Right renal pelvis (tissue), 4 donors: ENCODE measurements around the gene TRAFD1. TPM values are rescaled to one million over a fixed set of nuclear protein-coding genes. Genes with fewer than 3 reads are reported as not detected.
A peak's percentile ranks its signal among the peaks of the same experiment; 100 is the strongest.

Experiments used
- DNase-seq, 4 donors: peaks; one replicate each; pipeline ENCODE4 v3.0.0-alpha.2; 2013; ENCODE audit warnings: low read depth in 4 of 4, low spot score in 3 of 4, missing footprints in 1 of 4
- polyA plus RNA-seq, 4 donors: library from polyadenylated mRNA; unstranded; fragments of 120-200 nt; gene quantifications; one replicate each; pipeline ENCODE4 v1.2.1, GENCODE V29; 2013; ENCODE audit not compliant: insufficient read length in 4 of 4

The TRAFD1 gene
- polyA plus RNA-seq, 4 donors, result 38.2 to 46.7 (median 41.2) TPM

DNA sequence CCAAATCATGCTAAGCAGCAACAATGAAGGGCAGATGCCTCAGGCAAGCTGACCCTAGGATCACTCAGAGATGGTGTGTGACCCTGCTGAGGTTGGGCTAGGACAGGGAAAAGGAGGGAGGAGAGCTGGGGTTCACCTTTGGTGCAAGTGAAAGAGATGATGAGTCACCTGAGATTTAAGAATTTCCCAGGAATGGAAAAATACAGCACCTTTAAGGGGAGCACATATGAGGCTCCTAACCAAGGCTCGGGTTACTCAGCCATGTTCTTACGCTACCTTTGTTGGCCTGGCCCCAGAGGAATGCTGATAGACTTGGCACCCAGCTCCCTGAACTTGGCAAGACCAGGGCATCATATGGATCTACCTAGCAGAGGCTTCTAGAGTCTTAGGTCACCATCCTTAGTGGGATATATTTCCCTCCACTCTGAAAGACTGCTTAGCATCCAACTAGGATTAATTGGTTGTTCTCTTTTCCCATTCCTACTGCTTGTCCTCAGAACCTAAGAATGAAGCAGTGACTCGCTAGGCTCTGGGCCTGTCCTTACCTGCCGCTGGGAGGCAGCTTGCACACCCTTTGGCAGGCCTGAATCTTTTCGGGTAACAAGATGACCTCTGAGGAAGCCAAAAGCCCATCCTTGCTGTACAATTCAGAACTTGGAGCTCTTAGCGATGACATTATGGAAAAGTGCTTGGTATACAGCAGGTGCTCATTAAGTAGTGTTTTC lies 12.8 kb upstream of the TRAFD1 start:
- DNase-seq, result no peak

DNA sequence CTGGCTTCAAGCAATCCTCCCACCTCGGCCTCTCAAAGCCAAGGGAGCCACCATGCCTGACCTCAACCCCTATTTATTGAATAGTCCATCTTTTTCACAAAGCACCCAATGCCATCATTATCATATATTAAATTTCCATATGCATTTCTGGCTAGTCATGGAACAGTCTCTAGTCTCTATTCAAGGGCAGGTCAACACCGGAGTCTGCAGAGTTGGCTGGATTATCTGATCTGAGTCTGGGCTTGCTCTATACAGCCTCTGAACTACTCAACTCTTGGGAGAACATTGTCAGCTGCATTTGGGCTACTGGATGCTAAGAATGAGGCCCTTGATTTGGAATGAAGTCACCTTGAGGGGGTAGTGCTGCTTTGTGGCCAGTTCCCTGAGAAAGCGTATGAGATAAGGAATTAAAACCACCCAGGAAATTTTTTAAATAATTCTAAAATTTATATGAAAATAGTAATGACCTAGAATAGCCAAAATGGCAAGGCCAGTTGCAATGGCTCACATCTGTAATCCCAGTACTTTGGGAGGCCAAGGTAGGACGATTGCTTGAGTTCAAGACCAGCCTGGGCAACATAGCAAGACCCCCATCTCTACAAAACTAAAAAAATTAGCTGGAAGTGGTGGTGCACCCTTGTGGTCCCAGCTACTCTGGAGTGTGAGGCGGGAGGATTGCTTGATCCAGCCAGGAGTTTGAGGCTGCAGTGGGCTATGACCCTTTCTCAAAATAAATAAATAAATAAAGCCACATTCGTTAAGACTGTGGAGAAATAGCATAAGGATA lies 9.9 kb upstream of the TRAFD1 start:
- no peak for DNase-seq

- DNase-seq, result peak in 1 of 4 donors; percentile 31
Measured at GRCh38 chr12:112116232-112117060, 8.9 kb upstream of the TRAFD1 start.

DNA sequence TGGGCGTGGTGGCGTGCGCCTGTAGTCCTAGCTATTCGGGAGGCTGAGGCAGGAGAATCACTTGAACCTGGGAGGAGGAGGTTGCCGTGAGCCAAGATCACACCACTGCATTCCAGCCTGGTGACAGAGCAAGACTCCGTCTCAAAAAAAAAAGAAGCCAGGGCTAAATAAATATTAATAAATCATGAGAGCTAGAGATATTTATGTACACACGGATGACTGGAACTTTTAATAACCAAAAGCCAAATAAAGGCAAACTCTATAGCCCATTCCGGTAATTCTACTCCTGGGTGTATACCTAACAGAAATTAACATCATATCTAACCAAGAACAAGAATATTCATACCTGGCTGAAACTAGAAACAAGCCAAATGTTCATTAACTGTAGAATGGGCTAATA lies 7.7 kb upstream of the TRAFD1 start:
- DNase-seq, result no peak

- no peak for DNase-seq
Measured at GRCh38 chr12:112121780-112122565, 3.4 kb upstream of the TRAFD1 start.

DNA sequence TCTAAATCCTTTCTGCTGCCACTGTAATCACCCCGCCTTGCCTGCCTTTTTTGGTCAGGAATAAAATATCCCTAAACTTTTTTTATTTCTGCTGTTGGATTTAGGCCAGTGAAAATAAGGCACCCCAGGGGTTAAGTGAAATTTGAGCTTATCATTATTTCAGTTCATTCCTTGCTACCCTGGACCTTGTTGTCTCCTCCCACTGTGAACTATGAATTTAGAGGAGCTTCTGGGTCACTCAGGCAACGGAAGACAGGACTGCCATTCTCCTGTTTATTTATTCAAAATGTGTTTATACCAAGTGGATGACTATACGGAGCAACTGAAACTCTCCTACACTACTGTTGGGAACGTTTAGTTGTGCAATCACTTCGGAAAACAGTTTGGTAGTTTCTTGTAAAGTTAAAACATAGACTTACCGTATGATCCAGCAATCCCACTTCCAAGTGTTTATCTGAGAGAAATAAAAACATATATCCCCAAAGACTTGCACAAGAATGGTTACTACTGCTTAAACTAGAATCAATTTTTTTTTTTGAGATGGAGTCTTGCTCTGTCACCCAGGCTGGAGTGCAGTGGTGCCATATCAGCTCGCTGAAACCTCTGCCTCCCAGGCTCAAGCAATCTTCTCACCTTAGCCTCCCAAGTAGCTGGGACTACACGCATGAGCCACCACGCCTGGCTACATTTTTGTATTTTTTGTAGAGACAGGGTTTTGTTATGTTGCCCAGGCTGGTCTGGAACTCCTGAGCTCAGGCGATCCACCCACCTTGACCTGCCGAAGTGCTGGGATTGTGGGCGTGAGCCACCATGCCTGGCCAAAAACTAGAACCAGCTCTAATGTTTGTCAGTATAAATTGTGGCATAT lies 2.3 kb upstream of the TRAFD1 start:
- DNase-seq, result no peak

- DNase-seq, result no peak
Measured at GRCh38 chr12:112124918-112125249, 476 bp upstream of the TRAFD1 start.

DNA sequence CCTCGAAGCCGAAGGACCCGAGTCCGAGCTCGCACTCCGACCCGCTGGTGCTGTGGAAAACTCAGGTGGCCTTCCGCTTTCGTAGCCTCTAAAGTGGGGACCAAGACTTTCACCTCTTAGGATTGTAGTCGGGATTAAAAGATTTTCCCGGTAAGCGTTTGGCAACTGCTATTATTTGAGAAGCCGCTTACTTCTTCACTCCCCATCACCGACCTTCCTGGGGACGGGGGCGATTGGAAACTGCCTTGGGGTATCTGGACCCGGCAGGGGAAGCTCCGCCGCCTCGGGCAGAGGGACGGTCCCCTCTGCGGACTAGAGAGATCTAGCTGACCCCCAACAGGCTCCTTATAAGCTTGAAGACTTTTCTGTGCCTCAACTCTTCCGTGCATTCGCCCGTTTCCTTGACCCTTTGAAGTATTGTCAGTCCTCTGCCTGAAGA lies 659 bp downstream of the TRAFD1 start:
- no peak for DNase-seq

- DNase-seq, result no peak
Measured at GRCh38 chr12:112126911-112127310, 1.6 kb downstream of the TRAFD1 start.

- DNase-seq, result no peak
Measured at GRCh38 chr12:112130441-112130998, 5.2 kb downstream of the TRAFD1 start.

DNA sequence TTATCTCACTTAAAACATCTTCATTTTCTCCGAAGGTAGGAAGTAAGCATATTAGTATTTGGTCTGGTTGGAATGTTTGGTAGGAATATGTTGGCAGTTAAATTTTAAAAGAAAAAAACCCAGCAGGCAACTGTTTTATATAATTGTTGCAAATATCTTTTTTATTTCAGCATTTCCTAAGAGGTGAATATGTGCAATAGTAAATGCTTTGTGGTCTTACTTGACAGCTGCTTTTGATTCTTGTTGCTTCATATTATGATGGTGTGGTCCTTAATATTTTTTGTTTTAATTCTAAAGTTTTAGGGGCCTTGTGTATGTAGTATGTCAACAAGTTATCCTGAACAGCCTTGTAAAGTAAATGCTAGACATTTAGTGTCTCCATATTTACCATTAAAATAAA lies 6.3 kb downstream of the TRAFD1 start:
- DNase-seq, result no peak

DNA sequence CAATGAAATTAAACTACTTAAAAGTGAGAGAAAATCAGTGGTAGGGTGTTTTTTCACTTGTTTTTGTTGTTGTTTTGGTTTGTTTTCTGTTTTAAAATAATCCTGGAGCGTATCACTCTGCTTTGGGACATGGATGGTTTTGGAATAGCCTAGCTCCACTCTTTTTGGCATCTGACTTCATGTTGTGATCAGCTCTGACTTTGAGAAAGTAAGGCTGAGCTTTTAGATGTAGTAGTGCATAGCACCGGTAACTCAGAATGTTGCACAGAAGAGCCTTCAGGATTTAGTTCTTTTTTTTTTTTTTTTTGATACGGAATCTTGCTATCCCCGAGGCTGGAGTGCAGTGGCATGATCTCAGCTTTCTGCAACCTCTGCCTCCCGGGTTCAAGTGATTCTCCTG lies 8.1 kb downstream of the TRAFD1 start:
- DNase-seq, result no peak

DNA sequence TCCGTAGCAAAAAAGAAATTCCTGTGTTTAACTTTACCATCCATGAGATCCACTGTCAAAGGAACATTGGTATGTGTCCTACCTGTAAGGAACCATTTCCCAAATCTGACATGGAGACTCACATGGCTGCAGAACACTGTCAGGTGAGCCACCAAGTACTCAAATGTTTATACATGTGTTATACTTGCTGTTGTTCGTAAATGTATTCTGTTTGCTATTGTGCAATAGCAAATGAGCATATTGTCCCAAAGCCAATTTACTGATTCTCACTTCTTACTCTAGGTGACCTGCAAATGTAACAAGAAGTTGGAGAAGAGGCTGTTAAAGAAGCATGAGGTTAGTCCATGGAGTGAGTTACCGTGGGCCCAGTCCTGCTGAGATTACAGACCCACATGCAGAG lies 9.4 kb downstream of the TRAFD1 start:
- no peak for DNase-seq

GRCh38 chr12:112140728-112141127 lies 15.4 kb downstream of the TRAFD1 start:
- no peak for DNase-seq

DNA sequence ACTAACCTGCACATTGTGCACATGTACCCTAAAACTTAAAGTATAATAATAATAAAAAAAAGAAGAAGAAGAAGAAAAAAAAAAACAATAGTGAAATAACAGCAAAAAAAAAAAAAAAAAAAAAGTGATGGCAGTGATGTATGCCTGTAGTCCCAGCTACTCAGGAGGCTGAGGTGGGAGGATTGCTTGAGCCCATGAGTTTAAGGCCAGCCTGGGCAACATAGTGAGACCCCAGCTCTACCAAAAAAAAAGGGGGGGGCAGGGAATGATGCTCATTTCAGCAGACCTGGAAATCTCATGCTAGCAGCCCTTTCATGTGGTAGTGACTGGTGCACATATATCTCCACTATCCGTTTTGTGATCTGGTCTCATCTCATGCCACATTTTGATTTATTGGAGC lies 20.8 kb downstream of the TRAFD1 start:
- no peak for DNase-seq

DNA sequence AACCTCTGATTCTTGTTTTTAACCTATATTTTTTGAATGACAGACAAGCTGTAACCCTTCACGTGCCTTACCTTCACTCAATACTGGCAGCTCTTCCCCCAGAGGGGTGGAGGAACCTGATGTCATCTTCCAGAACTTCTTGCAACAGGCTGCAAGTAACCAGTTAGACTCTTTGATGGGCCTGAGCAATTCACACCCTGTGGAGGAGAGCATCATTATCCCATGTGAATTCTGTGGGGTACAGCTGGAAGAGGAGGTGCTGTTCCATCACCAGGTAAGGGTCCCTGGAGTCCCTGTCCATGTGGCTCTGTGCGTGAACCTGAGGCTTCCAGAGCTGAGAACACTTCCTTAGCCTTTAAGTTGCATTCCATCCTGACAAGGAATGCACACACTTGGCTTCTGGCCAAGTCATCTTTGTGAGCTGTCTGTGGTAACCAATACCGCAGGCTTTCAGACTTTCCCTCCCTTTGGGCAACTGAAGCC lies 22.7 kb downstream of the TRAFD1 start:
- no peak for DNase-seq

DNA sequence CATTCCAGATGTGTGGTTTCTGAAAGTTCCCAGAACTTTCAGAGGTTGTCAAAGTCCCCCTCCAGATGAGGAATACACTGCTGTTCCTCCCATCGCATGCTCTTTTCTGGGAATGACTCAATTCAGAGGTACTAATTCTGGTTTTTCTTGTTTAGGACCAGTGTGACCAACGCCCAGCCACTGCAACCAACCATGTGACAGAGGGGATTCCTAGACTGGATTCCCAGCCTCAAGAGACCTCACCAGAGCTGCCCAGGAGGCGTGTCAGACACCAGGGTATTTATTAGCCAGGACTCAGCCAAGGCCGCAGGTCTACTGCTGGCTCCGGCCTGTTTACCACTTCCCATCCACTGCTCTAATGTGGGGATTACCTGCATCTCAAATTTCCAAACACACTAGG lies 24.2 kb downstream of the TRAFD1 start:
- peak in 1 of 4 donors; percentile 22 for DNase-seq

DNA sequence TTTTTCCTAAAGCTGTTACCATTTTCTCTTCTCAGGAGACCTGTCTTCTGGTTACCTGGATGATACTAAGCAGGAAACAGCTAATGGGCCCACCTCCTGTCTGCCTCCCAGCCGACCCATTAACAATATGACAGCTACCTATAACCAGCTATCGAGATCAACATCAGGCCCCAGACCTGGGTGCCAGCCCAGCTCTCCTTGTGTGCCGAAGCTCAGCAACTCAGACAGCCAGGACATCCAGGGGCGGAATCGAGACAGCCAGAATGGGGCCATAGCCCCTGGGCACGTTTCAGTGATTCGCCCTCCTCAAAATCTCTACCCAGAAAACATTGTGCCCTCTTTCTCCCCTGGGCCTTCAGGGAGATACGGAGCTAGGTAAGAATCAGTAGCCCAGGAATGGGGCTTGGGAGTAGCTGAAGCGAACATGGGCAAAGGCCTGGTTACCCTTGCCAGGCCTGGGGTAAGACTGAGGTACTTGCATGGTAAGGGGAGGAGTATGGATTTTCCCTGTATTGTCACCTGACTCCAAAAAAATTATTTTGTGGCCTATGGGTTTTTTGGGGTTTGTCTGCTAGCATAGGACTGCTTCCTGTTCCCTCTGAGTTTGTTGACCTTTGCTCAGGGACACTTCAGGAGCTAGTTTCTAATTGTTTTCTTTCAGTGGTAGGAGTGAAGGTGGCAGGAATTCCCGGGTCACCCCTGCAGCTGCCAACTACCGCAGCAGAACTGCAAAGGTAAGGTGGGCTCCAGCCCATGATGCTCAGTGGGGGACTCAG lies 26.6 kb downstream of the TRAFD1 start:
- DNase-seq, result no peak
